ENCODE measurements around the gene ORC6.

GRCh38 chr16:46720619-46721018 lies 31.2 kb downstream of the ORC6 start:
- TF ChIP-seq, protein P1, sequence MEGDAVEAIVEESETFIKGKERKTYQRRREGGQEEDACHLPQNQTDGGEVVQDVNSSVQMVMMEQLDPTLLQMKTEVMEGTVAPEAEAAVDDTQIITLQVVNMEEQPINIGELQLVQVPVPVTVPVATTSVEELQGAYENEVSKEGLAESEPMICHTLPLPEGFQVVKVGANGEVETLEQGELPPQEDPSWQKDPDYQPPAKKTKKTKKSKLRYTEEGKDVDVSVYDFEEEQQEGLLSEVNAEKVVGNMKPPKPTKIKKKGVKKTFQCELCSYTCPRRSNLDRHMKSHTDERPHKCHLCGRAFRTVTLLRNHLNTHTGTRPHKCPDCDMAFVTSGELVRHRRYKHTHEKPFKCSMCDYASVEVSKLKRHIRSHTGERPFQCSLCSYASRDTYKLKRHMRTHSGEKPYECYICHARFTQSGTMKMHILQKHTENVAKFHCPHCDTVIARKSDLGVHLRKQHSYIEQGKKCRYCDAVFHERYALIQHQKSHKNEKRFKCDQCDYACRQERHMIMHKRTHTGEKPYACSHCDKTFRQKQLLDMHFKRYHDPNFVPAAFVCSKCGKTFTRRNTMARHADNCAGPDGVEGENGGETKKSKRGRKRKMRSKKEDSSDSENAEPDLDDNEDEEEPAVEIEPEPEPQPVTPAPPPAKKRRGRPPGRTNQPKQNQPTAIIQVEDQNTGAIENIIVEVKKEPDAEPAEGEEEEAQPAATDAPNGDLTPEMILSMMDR (IDR thresholded peaks at IDR 0.05), result no peak
- TF ChIP-seq POLR2A (IDR thresholded peaks at IDR 0.05), result no peak
- TF ChIP-seq POLR2AphosphoS5 (IDR thresholded peaks at IDR 0.05), result no peak
